ENCODE data around the gene CLDN8. TPM values are rescaled to one million over a fixed set of nuclear protein-coding genes. Genes with fewer than 3 reads are reported as not detected.
A peak's percentile ranks its signal among the peaks of the same experiment; 100 is the strongest.

Gene CLDN8
- total RNA-seq, 1 donor = not detected

- peak; percentile 32 for DNase-seq (ENCODE audit: low read depth)
Observed at GRCh38 chr21:30232011-30232410, 16.1 kb upstream of the CLDN8 start.

GRCh38 chr21:30227633-30228404 is 11.9 kb upstream of the CLDN8 start:
- no peak overlapping the region for H3K4me3 ChIP-seq (ENCODE audit: low read depth, low read length)
- TF ChIP-seq CTCF (IDR thresholded peaks at IDR 0.05; ENCODE audit: insufficient read depth, low read depth, low read length) = no peak
- DNase-seq (ENCODE audit: low read depth) = peak; percentile 84

More at GRCh38 chr21:30232011-30232410, 16.1 kb upstream of the CLDN8 start:
- H3K4me3 ChIP-seq (ENCODE audit: low read depth, low read length) = no peak overlapping the region
- no peak for TF ChIP-seq CTCF (IDR thresholded peaks at IDR 0.05; ENCODE audit: insufficient read depth, low read depth, low read length)

GRCh38 chr21:30227128-30227527 is 11.2 kb upstream of the CLDN8 start:
- DNase-seq (ENCODE audit: low read depth) = no peak
- H3K4me3 ChIP-seq (ENCODE audit: low read depth, low read length) = no peak overlapping the region
- no peak for TF ChIP-seq CTCF (IDR thresholded peaks at IDR 0.05; ENCODE audit: insufficient read depth, low read depth, low read length)

- no peak for TF ChIP-seq CTCF (IDR thresholded peaks at IDR 0.05; ENCODE audit: insufficient read depth, low read depth, low read length)
- H3K4me3 ChIP-seq (ENCODE audit: low read depth, low read length) = no peak overlapping the region
- no peak for DNase-seq (ENCODE audit: low read depth)
Observed at GRCh38 chr21:30223596-30223995, 7.7 kb upstream of the CLDN8 start.

GRCh38 chr21:30222724-30223123 is 6.8 kb upstream of the CLDN8 start:
- DNase-seq (ENCODE audit: low read depth) = no peak
- H3K4me3 ChIP-seq (ENCODE audit: low read depth, low read length) = no peak overlapping the region
- TF ChIP-seq CTCF (IDR thresholded peaks at IDR 0.05; ENCODE audit: insufficient read depth, low read depth, low read length) = no peak

GRCh38 chr21:30211071-30211470 is 4.8 kb downstream of the CLDN8 start:
- DNase-seq (ENCODE audit: low read depth) = no peak
- no peak overlapping the region for H3K4me3 ChIP-seq (ENCODE audit: low read depth, low read length)
- TF ChIP-seq CTCF (IDR thresholded peaks at IDR 0.05; ENCODE audit: insufficient read depth, low read depth, low read length) = no peak

GRCh38 chr21:30209601-30210000 is 6.3 kb downstream of the CLDN8 start:
- no peak overlapping the region for H3K4me3 ChIP-seq (ENCODE audit: low read depth, low read length)
- no peak for DNase-seq (ENCODE audit: low read depth)
- TF ChIP-seq CTCF (IDR thresholded peaks at IDR 0.05; ENCODE audit: insufficient read depth, low read depth, low read length) = no peak

All from fibroblast of villous mesenchyme (primary cell).